ELR (cell line): ENCODE measurements around the gene ZKSCAN7.
"Not testable (repeated sequence)": the region's sequence is repeated elsewhere in the genome, so short reads cannot be mapped to it uniquely, and the experiment has no call there.

ENCODE experiments used
- DNase-seq: peaks from one replicate; pipeline ENCODE4 v3.0.0-alpha.2; 2015; ENCODE audit warnings: low read depth

The ZKSCAN7 gene

GRCh38 chr3:44577354-44577952, 22.5 kb downstream of the ZKSCAN7 start:
- not testable (repeated sequence) for DNase-seq

GRCh38 chr3:44578316-44578715, 23.3 kb downstream of the ZKSCAN7 start:
- DNase-seq: not testable (repeated sequence)

GRCh38 chr3:44578924-44579515, 24.0 kb downstream of the ZKSCAN7 start:
- not testable (repeated sequence) for DNase-seq

GRCh38 chr3:44579749-44580148, 24.8 kb downstream of the ZKSCAN7 start:
- DNase-seq: not testable (repeated sequence)

- DNase-seq: not testable (repeated sequence)
These were observed 26.0 kb downstream of the ZKSCAN7 start for GRCh38 chr3:44580971-44581370.

GRCh38 chr3:44584646-44585501, 29.9 kb downstream of the ZKSCAN7 start, which contains the start of gene ZNF660:
ZNF660 (plus strand) TSS chr3:44584964; CDS start chr3:44594194, 9,230 bp downstream.
- peak; percentile 49 for DNase-seq

- DNase-seq: no peak
These were observed 41.6 kb downstream of the ZKSCAN7 start for GRCh38 chr3:44596621-44597020.

GRCh38 chr3:44601749-44602148, 46.8 kb downstream of the ZKSCAN7 start:
- no peak for DNase-seq

GRCh38 chr3:44612678-44613077, 57.7 kb downstream of the ZKSCAN7 start:
- DNase-seq: no peak
